Esophagus muscularis mucosa (tissue), 4 donors: Measurements from ENCODE around the gene WWTR1. TPM values are rescaled to one million over a fixed set of nuclear protein-coding genes. Genes with fewer than 3 reads are reported as not detected.
A peak's percentile ranks its signal among the peaks of the same experiment; 100 is the strongest.

Experiments
- DNase-seq: peaks from one replicate; pipeline ENCODE4 v3.0.0-alpha.2; 2017; ENCODE audit errors: extremely low spot score
- H3K27ac ChIP-seq, 4 donors: fragments of 200-600 bp; sonication (generic); replicated peaks in 1 of 4; 1 replicate in 3 of 4; 2 replicates in 1 of 4; pipeline ENCODE4 v1.5.1; 2016 to 2019; ENCODE audit warnings: mild to moderate bottlenecking in 1 of 4
- H3K27me3 ChIP-seq, 4 donors: fragments of 200-600 bp; sonication (generic); one replicate each; pipeline versions ENCODE4 v1.5.1 to v1.6.0; 2016 to 2019
- H3K36me3 ChIP-seq, 4 donors: fragments of 200-600 bp; sonication (generic); one replicate each; pipeline ENCODE4 v1.5.1; 2016 to 2019
- H3K4me1 ChIP-seq, 4 donors: fragments of 200-600 bp; sonication (generic); one replicate each; pipeline ENCODE4 v1.5.1; 2016 to 2019
- H3K4me3 ChIP-seq, 4 donors: fragments of 200-600 bp; sonication (generic); 1 replicate in 2 of 4; 2 replicates in 2 of 4; pipeline ENCODE4 v1.5.1; 2016 to 2019; ENCODE audit warnings: mild to moderate bottlenecking in 4 of 4, moderate library complexity in 1 of 4
- H3K9me3 ChIP-seq, 4 donors: fragments of 200-600 bp; sonication (generic); 1 replicate in 3 of 4; 2 replicates in 1 of 4; pipeline ENCODE4 v1.5.1; 2016 to 2019
- CTCF ChIP-seq, 3 experiments: fragments of 200-600 bp in 2 of 3; fragments of 450-650 bp in 1 of 3; sonication (generic) in 2 of 3; IDR thresholded peaks; one replicate each; pipeline ENCODE4 v1.5.1; 2017 to 2019; ENCODE audit warnings: antibody characterized with exemption in 3 of 3, mild to moderate bottlenecking in 2 of 3, moderate library complexity in 1 of 3
- EP300 ChIP-seq: sonication (generic); formaldehyde crosslinking; IDR thresholded peaks from one replicate; pipeline ENCODE4 v1.6.1; 2017; ENCODE audit warnings: antibody characterized with exemption
- POLR2A ChIP-seq: fragments of 450-650 bp; IDR thresholded peaks from one replicate; pipeline ENCODE4 v1.6.1; 2017; ENCODE audit warnings: antibody characterized with exemption, moderate library complexity, mild to moderate bottlenecking, low read depth
- POLR2AphosphoS5 ChIP-seq, 2 donors: sonication (generic); formaldehyde crosslinking; IDR thresholded peaks; one replicate each; pipeline ENCODE4 v1.6.1; 2017; ENCODE audit warnings: antibody characterized with exemption in 2 of 2
- WGBS: methylation state at CpG from one replicate; pipeline ENCODE4 v1.1.5; 2018; 5-methylcytosine and 5-hydroxymethylcytosine counted together
- intact Hi-C: fragments of 100-400 bp; cut with DNase I; formaldehyde crosslinking; loops from one replicate; pipeline ENCODE4 v1.15.1; 2023
- total RNA-seq, 4 donors: library from RNA; depleted of rRNA; stranded (reverse); fragments of >200 nt; gene quantifications; one replicate each; pipeline versions ENCODE4 v1.1.0 to v1.2.1, GENCODE V29; 2016

The WWTR1 gene
- total RNA-seq, 4 donors from 2014 or later, result 346 to 535 (median 463) TPM

- DNase-seq, result no peak
- Histone ChIP-seq H3K27ac (no peak overlapping the region), H3K36me3 (no peaks in the 10 kb centered on the region), H3K9me3 (no peaks in the 10 kb centered on the region), H3K27me3 (no peaks in the 10 kb centered on the region), H3K4me1 (peaks cover 0 to 14% (median 13%) of the 10 kb centered on the region in 4 donors), H3K4me3 (no peak overlapping the region)
- TF ChIP-seq EP300 (no peak), POLR2AphosphoS5 (IDR thresholded peaks at IDR 0.05) (no peak), POLR2A (no peak), CTCF (IDR thresholded peaks at IDR 0.05) (no peak)
- intact Hi-C loops, result no loop called here
- 90% methylated on average over 3 of the region's 3 CpGs for WGBS
Measured at GRCh38 chr3:149509526-149509925, 148.3 kb downstream of the WWTR1 start.

DNA sequence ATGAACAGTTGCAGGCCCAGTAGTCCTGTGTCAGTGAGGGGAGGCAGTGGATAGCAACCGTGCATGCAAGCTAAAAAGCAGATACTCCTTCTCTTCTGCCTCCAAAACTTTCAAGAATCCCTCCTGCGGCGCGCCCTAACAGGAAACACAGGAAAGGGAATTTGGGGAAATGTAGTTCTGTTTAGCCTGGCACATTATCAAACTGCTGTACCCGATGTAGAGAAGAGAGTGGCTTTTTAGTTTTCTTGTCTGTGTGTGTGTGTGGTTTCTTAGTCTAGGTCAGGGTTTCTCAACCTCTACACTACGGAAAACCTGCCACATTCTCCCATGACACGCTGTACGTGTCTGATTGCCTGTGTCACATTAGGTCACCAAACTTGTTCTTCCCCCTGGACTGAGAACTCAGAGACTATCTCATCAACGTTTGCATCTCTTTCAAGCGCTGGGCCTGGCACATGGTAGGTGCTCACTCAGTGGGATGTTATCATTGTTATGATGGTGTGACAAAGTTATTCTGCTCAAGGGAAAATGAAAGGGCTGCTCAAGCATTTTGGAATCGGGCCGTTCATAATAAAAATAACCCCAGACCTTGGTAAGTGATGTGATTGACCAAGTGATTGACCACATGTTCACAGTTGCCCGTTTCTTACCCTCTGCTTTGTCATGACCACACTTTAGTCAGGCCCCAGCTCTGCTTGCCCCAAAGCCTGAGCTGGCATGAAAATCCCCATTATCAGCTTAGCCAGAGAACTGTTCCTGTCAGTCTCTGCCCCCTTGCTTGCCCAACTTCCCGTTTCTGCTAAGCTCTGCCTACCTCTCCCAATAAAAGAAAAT is 150.1 kb downstream of the WWTR1 start:
- Histone ChIP-seq H3K27ac (no peak overlapping the region), H3K4me1 (peaks cover 0 to 13% (median 12%) of the 10 kb centered on the region in 4 donors), H3K27me3 (no peaks in the 10 kb centered on the region), H3K9me3 (no peaks in the 10 kb centered on the region), H3K36me3 (no peaks in the 10 kb centered on the region), H3K4me3 (peak overlapping the region in 1 of 4 donors; percentile 4)
- TF ChIP-seq POLR2A (no peak), CTCF (IDR thresholded peaks at IDR 0.05) (no peak), POLR2AphosphoS5 (IDR thresholded peaks at IDR 0.05) (no peak), EP300 (no peak)
- WGBS, result 66% methylated on average over 14 of the region's 14 CpGs
- intact Hi-C loops, result no loop called here
- no peak for DNase-seq

DNA sequence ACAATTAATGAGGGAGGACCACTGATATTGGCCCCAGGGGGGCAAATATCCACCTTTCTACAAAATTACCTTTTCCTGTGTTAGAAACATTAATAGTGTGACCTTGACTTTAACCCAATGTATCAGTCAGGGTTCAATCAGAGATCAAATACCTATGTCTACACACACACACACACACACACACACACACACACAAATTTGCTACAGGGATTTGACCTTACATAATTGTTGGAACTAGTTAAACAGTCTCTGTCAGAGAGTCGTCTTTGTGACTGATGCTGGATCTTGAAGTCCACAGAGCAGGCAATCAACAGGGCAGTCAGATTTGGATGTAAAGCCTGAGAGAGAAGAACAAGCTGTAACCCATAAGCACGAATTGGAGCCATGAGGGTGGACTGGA is 150.9 kb downstream of the WWTR1 start:
- no peaks in the 10 kb centered on the region for H3K9me3 ChIP-seq
- H3K27ac ChIP-seq, result no peak overlapping the region
- no peak for TF ChIP-seq EP300
- TF ChIP-seq POLR2A, result no peak
- TF ChIP-seq CTCF (IDR thresholded peaks at IDR 0.05), result no peak
- TF ChIP-seq POLR2AphosphoS5 (IDR thresholded peaks at IDR 0.05), result no peak
- H3K4me1 ChIP-seq, result peaks cover 0 to 7% (median 7%) of the 10 kb centered on the region in 4 donors
- intact Hi-C loops, result no loop called here
- no peaks in the 10 kb centered on the region for H3K27me3 ChIP-seq
- DNase-seq, result no peak
- H3K36me3 ChIP-seq, result no peaks in the 10 kb centered on the region
- no peak overlapping the region for H3K4me3 ChIP-seq
- 53% methylated on average over 2 of the region's 2 CpGs for WGBS

GRCh38 chr3:149506540-149506939 is 151.3 kb downstream of the WWTR1 start:
- Histone ChIP-seq H3K27me3 (no peaks in the 10 kb centered on the region), H3K9me3 (no peaks in the 10 kb centered on the region), H3K4me1 (peaks cover 0 to 7% (median 7%) of the 10 kb centered on the region in 4 donors), H3K27ac (no peak overlapping the region), H3K36me3 (no peaks in the 10 kb centered on the region), H3K4me3 (no peak overlapping the region)
- TF ChIP-seq POLR2AphosphoS5 (IDR thresholded peaks at IDR 0.05) (no peak), POLR2A (no peak), EP300 (no peak), CTCF (IDR thresholded peaks at IDR 0.05) (no peak)
- intact Hi-C loops, result no loop called here
- DNase-seq, result no peak
- 26% methylated on average over 1 of the region's 1 CpG for WGBS
